Measurements from ENCODE around the gene IL36A. TPM values are rescaled to one million over a fixed set of nuclear protein-coding genes. Genes with fewer than 3 reads are reported as not detected.

Gene IL36A
- total RNA-seq, 2 experiments from 2014 or later: not detected

DNA sequence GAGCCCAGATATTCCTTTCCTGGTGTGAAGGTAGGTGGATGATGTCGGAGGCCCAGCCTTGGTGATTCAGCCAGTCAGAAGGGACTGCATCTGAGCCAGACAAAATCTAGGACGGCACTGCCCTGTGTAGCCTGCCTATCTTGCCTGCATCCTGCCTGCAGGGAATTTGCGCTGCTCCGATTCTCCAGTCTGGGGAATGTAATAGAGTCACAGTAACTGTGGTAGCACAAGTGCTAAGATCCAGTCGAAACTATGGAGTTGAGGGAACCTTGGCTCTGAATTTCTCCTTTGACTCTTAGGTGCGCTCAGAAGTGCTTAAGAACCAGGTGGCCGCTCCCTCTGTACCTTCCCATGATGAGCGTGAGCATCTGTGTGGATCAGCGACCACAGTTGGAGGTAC, 31.5 kb downstream of the IL36A start:
- Histone ChIP-seq H3K9me2 (ENCODE audit: insufficient read depth, low read length) (no peaks in the 10 kb centered on the region), H3K4me2 (ENCODE audit: low read length) (no peak overlapping the region), H3K79me2 (ENCODE audit: insufficient read depth, low read depth, low read length) (no peaks in the 10 kb centered on the region), H3K9me3 (ENCODE audit: low read length) (no peaks in the 10 kb centered on the region), H4K20me1 (ENCODE audit: insufficient read depth, low read length) (no peaks in the 10 kb centered on the region), H2AFZ (ENCODE audit: low read length) (no peak overlapping the region), H3K36me3 (ENCODE audit: insufficient read depth, low read length) (no peaks in the 10 kb centered on the region), H3K4me1 (ENCODE audit: insufficient read depth, low read length, poor library complexity, severe bottlenecking) (no peaks in the 10 kb centered on the region), H3K27ac (ENCODE audit: low read depth, low read length, poor library complexity, severe bottlenecking) (no peak overlapping the region), H3K4me3 (ENCODE audit: low read depth, low read length, poor library complexity, severe bottlenecking) (no peak overlapping the region)
- intact Hi-C loops (cut with micrococcal nuclease; ENCODE audit: unreplicated experiment): no loop called here
- TF ChIP-seq EZH2phosphoT487 (IDR thresholded peaks at IDR 0.05; ENCODE audit: borderline replicate concordance, low read depth, low read length): no peak
- TF ChIP-seq, protein P1, sequence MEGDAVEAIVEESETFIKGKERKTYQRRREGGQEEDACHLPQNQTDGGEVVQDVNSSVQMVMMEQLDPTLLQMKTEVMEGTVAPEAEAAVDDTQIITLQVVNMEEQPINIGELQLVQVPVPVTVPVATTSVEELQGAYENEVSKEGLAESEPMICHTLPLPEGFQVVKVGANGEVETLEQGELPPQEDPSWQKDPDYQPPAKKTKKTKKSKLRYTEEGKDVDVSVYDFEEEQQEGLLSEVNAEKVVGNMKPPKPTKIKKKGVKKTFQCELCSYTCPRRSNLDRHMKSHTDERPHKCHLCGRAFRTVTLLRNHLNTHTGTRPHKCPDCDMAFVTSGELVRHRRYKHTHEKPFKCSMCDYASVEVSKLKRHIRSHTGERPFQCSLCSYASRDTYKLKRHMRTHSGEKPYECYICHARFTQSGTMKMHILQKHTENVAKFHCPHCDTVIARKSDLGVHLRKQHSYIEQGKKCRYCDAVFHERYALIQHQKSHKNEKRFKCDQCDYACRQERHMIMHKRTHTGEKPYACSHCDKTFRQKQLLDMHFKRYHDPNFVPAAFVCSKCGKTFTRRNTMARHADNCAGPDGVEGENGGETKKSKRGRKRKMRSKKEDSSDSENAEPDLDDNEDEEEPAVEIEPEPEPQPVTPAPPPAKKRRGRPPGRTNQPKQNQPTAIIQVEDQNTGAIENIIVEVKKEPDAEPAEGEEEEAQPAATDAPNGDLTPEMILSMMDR (conservative IDR thresholded peaks at IDR 0.05; ENCODE audit: low read length): no peak
- no TSS peak for BruUV-seq (replicated peaks)
- no peak for DNase-seq (ENCODE audit: low spot score)
- CTCF ChIA-PET (ENCODE audit: unreplicated experiment): no interaction called here
- POLR2A ChIA-PET: no interaction called here

DNA sequence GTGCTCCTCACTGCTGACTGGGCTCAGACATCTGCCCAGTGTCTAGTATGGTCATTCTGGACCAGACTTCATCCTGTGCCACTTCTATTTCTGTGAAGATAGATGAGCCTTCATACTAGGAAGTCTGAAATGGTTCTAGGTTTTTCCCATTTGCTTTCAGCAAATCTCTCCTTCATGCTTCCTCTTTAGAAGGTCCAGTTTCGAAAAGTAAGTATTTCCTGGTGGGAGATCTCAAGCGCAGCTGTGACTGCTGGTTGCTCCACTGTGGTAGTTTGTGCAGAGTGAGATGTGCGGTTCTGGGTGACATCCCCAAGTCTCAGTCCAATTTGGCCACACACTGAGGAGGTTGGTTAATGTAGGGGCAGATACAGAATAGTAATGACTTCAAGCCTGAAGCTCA, 33.0 kb downstream of the IL36A start:
- TF ChIP-seq, protein P1 (conservative IDR thresholded peaks at IDR 0.05; ENCODE audit: low read length): no peak
- no peak for TF ChIP-seq EZH2phosphoT487 (IDR thresholded peaks at IDR 0.05; ENCODE audit: borderline replicate concordance, low read depth, low read length)
- Histone ChIP-seq H2AFZ (ENCODE audit: low read length) (no peak overlapping the region), H3K4me1 (ENCODE audit: insufficient read depth, low read length, poor library complexity, severe bottlenecking) (no peaks in the 10 kb centered on the region), H3K9me2 (ENCODE audit: insufficient read depth, low read length) (no peaks in the 10 kb centered on the region), H3K4me2 (ENCODE audit: low read length) (no peak overlapping the region), H4K20me1 (ENCODE audit: insufficient read depth, low read length) (no peaks in the 10 kb centered on the region), H3K27ac (ENCODE audit: low read depth, low read length, poor library complexity, severe bottlenecking) (no peak overlapping the region), H3K79me2 (ENCODE audit: insufficient read depth, low read depth, low read length) (no peaks in the 10 kb centered on the region), H3K4me3 (ENCODE audit: low read depth, low read length, poor library complexity, severe bottlenecking) (no peak overlapping the region), H3K9me3 (ENCODE audit: low read length) (no peaks in the 10 kb centered on the region), H3K36me3 (ENCODE audit: insufficient read depth, low read length) (no peaks in the 10 kb centered on the region)
- DNase-seq (ENCODE audit: low spot score): no peak
- CTCF ChIA-PET (ENCODE audit: unreplicated experiment): no interaction called here
- intact Hi-C loops (cut with micrococcal nuclease; ENCODE audit: unreplicated experiment): no loop called here
- POLR2A ChIA-PET: no interaction called here
- no TSS peak for BruUV-seq (replicated peaks)

DNA sequence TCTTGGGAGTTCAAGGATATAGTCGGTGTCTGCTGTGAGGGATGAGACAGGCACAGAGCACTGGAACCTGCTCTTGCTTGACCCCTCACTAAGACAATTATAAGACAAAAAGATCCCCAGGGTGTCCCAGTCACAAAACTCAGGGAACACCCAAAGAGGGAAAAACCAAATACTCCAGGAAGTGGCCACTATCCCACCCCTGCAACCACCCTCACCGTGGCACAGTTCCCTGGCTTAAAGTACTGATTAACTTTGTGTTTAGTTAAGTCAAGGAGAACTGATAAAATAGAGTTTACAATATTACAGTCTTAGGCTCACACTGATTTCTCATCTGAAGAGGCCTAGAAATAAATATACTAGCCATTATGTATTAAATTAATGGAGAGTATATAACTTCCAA, 33.9 kb downstream of the IL36A start:
- H3K27ac ChIP-seq (ENCODE audit: low read depth, low read length, poor library complexity, severe bottlenecking): no peak overlapping the region
- no peak for DNase-seq (ENCODE audit: low spot score)
- no peak overlapping the region for H3K4me3 ChIP-seq (ENCODE audit: low read depth, low read length, poor library complexity, severe bottlenecking)
- H4K20me1 ChIP-seq (ENCODE audit: insufficient read depth, low read length): no peaks in the 10 kb centered on the region
- no TSS peak for BruUV-seq (replicated peaks)
- intact Hi-C loops (cut with micrococcal nuclease; ENCODE audit: unreplicated experiment): no loop called here
- CTCF ChIA-PET (ENCODE audit: unreplicated experiment): no interaction called here
- H3K36me3 ChIP-seq (ENCODE audit: insufficient read depth, low read length): no peaks in the 10 kb centered on the region
- no peaks in the 10 kb centered on the region for H3K9me3 ChIP-seq (ENCODE audit: low read length)
- no peaks in the 10 kb centered on the region for H3K4me1 ChIP-seq (ENCODE audit: insufficient read depth, low read length, poor library complexity, severe bottlenecking)
- no peak for TF ChIP-seq EZH2phosphoT487 (IDR thresholded peaks at IDR 0.05; ENCODE audit: borderline replicate concordance, low read depth, low read length)
- TF ChIP-seq, protein P1 (conservative IDR thresholded peaks at IDR 0.05; ENCODE audit: low read length): no peak
- POLR2A ChIA-PET: no interaction called here
- no peak overlapping the region for H2AFZ ChIP-seq (ENCODE audit: low read length)
- no peaks in the 10 kb centered on the region for H3K9me2 ChIP-seq (ENCODE audit: insufficient read depth, low read length)
- no peaks in the 10 kb centered on the region for H3K79me2 ChIP-seq (ENCODE audit: insufficient read depth, low read depth, low read length)
- no peak overlapping the region for H3K4me2 ChIP-seq (ENCODE audit: low read length)
